A549 treated with CORT108297 at 1 μM for 4 hours (cell line): ENCODE measurements around the gene ZNF638. TPM values are rescaled to one million over a fixed set of nuclear protein-coding genes. Genes with fewer than 3 reads are reported as not detected.

ENCODE experiments used
- total RNA-seq: library from RNA; stranded (reverse); fragments of 200-300 nt; extraction: Qiagen RNA extraction; gene quantifications from 5 replicates; pipeline ENCODE4 v1.2.3, GENCODE V29; 2022

The ZNF638 gene
- 62.0 to 92.1 TPM (median 64.2 TPM) in 5 replicates for total RNA-seq

GRCh38 chr2:71331581-71332434 lies at the start of gene ZNF638:
Gene ZNF638, plus strand, starts transcription at chr2:71331782. Its CDS starts 17,173 bp downstream, at chr2:71348955.

GRCh38 chr2:71453404-71454220 lies 122.0 kb downstream of the ZNF638 start, which contains the start of gene DYSF:
Gene DYSF, plus strand, starts transcription at chr2:71453561.

Other genes starting within 250 kb of the ZNF638 start
- 10.8 to 12.2 TPM (median 12.1 TPM) in 5 replicates for gene MCEE, start 201.6 kb upstream of the ZNF638 start, total RNA-seq
- 36.9 to 51.5 TPM (median 38.8 TPM) in 5 replicates for gene MPHOSPH10, start 201.1 kb upstream of the ZNF638 start, total RNA-seq
- gene PAIP2B, start 104.7 kb upstream of the ZNF638 start, total RNA-seq, result 0.25 to 0.35 TPM (median 0.27 TPM) in 5 replicates
- gene DYSF, start 121.8 kb downstream of the ZNF638 start, total RNA-seq, result 0.50 to 1.2 TPM (median 0.67 TPM) in 5 replicates